Stimulated activated CD8-positive, alpha-beta memory T cell treated with anti-CD3 and anti-CD28 coated beads, Interleukin-4, amount 100 ng/mL, for 1 hour (primary cell): ENCODE data around the gene SNX20.

ENCODE experiments used
- DNase-seq, 2 donors: peaks; one replicate each; pipeline ENCODE4 v3.0.0-alpha.2; 2020; ENCODE audit warnings: low read depth in 2 of 2, low spot score in 1 of 2

Gene SNX20

GRCh38 chr16:50680556-50680893 is 587 bp downstream of the SNX20 start:
- no peak for DNase-seq

DNA sequence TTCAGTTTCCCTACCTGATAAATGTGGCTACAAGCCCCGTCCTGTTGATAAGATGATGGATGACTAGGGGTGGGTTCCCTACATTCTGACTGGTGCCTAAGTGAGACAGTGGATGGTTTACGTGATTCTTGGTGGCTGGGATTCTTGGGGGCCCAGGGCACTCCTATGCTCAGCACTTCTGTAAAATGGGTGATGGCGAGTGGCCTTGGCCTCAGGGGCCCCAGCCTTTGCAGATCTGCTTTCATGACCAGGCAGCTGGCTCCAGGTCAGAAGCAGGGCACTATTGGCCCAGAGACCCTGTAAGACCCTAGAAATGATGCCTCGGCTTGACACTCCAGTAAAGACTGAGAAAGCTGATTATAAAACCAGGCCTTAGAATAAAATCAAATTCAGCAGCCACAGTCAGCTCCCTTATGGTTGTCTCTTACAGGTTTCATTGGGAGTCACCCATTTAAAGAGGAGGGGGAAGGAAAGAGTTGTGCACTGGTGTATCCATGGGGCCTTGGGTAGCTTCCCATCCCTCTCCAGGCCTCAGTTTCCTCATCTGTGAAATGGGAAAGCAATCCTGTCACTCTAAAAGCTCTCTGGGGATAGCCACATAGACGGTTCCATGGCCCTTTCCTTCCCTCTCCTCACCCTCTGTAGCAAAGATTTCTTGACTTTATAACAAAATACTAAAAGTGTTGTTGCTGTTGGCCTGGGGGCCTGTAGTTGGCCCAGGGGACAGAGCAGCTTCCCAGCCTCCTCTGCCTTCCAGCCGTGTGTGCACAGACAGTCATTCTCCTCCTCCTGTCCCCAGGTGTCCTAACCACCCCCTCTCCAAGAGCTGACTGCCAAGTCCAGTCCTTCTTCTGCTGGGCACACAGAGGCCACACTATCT is 1.2 kb downstream of the SNX20 start:
- no peak for DNase-seq

DNA sequence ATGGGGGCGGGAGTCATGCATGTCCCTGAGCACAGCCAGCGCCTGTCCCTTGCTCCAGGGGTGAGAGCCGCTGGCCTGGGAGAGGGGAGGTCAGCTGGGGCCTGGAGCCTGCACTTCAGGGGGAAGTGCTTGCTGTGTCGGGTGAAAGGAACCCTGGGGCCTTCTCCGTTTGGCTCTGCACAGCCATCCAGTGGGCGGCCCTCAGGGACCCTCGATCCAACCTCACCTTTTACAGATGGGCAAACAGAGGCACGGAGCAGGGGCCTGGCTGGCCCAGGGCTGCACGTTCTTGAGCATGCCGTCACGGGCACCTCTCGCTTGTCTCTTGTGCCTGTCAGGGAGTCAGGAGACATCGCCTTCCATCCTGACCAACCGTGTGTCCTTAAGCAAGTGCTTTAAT is 1.8 kb downstream of the SNX20 start:
- DNase-seq, result no peak

- no peak for DNase-seq
Measured at GRCh38 chr16:50678531-50678930, 2.6 kb downstream of the SNX20 start.

DNA sequence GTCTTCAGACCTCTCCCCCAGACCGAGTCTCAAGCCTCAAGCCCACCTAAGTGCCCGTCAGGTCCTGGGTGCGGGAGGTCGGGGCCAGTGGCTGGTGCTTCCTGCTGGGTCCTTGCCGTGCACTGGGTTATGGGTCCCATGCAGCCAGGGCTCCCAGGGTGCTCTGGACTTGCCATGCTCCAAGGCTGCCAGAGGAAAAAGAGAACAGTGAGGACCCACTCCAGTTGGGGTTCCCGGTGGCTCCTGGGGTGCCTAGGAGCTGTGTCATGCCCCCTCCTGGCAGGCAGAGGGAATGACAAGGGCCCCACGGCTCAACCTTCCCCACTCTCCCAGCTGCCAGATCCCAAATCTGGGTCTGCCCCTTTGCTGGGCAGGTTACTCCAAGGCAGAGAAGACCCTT is 3.8 kb downstream of the SNX20 start:
- no peak for DNase-seq

- DNase-seq, result no peak
Measured at GRCh38 chr16:50676684-50677225, 4.4 kb downstream of the SNX20 start.

- DNase-seq, result no peak
Measured at GRCh38 chr16:50675686-50676610, 5.2 kb downstream of the SNX20 start.

- no peak for DNase-seq
Measured at GRCh38 chr16:50674831-50675230, 6.3 kb downstream of the SNX20 start.

- DNase-seq, result no peak
Measured at GRCh38 chr16:50673496-50674275, 7.4 kb downstream of the SNX20 start.

DNA sequence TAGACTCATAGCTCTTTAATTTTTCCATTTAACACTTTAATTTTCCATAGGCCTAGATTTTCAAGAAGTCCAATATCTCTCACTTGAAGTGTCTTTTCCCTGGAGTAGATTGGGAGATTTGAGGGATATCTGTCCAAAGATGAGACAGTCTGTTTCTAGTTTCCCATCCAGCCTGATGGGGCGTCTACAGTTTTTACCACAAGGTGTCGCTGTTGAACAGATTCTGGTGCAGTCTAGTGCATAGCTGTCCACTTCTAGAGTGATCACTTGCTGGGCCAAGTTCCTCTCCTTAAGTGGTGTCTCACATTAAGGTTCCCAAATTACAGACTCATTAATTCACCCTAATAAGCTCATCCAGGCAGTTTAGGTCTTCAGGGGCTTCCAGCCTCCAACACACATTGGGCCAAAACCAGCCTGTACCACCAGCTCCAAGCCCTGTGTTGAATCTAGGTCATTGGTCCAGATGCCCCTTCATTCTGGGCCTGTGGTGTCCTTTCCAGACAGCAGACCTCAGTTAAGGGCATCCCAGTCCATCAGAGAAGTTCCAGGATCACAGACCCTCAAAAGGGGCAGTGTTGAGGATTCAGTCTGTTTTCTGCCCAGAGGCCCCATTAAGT is 9.4 kb downstream of the SNX20 start:
- no peak for DNase-seq

- no peak for DNase-seq
Measured at GRCh38 chr16:50670476-50670875, 10.6 kb downstream of the SNX20 start.

GRCh38 chr16:50669741-50670140 is 11.4 kb downstream of the SNX20 start:
- DNase-seq, result no peak

DNA sequence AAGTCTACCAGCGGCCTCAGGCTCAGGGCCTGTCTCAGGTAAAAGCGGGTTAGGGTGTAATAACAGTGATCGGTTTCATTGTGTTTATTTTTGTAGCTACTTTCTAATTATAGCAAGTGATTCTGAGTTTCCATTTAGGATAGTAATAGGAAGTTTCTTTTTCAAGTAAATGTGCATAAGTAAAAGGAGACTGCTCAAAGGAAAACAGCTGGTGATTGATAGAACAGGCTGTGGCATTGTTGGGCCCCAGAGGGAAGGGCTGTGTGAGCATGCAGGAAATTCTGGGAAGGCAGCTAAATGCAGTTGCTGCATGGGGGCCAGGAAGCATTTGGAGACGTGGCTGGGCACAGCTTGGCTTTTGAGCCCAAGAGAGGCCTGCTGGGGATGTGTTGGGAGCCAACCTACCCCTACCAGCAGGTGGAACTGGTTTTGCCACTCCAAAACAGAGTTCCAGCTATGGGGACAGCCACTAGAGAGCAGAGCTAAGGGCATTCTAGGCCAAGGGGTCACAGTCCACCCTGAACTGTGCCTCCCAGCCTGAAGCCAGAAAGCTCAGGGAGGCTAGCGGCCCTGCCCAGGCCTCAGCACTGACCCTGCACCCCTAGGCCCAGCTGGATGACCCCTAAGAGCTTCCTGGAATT is 12.6 kb downstream of the SNX20 start:
- DNase-seq, result no peak

DNA sequence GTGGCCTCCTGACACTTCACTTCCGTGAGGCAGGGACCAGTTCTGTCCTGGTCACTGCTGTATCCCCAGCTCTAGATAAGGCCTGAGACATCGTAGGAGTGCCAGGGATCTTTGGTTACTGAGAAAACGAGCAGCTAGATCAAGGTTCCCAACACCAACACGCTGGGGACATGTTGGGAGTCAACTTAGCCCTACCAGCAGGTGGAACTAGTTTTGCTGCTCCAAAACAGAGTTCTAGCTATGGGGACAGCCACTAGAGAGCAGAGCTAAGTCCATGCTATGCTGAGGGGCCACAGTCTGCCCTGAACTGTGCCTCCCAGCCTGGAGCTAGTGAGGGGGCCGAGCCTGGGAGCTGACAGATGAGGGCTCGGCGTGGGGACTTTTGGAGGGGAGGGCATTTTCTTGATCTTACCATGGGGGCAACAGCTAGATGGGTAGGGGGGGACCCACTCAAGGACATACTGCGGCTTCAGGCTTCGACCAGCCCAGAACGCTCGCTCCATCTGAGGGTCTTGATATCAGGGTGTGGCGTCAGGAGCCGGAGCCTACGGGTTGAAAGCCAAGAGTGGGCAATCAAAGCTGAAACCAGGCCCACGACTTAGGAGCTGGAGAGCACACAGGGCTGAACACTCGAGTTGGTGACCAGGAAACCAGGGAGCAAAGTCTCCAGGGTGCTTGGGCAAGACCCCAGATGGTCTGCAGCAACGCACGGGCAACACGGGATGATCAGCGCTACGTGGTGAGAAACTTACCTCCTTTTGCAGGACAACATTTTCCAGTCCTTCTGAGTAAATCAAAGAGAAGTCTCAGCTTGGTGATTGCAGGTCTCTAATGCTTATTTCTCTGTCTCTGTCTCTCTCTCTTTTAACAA is 13.4 kb downstream of the SNX20 start:
- DNase-seq, result no peak

- no peak for DNase-seq
Measured at GRCh38 chr16:50666658-50667496, 14.2 kb downstream of the SNX20 start.

- DNase-seq, result peak; percentile 79 to 80
Measured at GRCh38 chr16:50665128-50665878, 15.8 kb downstream of the SNX20 start.

DNA sequence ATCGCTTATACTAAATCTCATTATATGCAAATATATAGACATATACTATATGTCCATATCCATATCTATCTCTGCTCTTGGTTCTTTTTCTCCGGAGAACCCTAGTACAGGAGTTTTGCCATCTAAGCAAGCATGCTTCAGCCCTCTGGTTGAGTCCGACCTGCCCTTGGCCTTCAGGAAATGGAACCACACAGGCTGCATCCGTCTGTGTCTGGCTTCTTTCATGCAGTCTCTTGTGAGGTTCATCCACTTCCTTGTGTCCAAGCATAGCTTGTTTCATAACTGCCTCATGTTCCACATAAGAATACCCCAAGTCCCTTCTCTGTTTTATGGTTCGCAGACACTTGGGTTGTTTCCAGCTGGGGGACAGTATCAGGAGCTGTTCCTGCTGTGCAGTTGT is 16.8 kb downstream of the SNX20 start:
- no peak for DNase-seq
